NCI-H2029 (cell line): Measurements from ENCODE around the gene UBAP2L.

Source experiments
- DNase-seq: peaks from one replicate; lab custom pipeline; 2025; lab: John Stamatoyannopoulos, UW

UBAP2L gene

DNA sequence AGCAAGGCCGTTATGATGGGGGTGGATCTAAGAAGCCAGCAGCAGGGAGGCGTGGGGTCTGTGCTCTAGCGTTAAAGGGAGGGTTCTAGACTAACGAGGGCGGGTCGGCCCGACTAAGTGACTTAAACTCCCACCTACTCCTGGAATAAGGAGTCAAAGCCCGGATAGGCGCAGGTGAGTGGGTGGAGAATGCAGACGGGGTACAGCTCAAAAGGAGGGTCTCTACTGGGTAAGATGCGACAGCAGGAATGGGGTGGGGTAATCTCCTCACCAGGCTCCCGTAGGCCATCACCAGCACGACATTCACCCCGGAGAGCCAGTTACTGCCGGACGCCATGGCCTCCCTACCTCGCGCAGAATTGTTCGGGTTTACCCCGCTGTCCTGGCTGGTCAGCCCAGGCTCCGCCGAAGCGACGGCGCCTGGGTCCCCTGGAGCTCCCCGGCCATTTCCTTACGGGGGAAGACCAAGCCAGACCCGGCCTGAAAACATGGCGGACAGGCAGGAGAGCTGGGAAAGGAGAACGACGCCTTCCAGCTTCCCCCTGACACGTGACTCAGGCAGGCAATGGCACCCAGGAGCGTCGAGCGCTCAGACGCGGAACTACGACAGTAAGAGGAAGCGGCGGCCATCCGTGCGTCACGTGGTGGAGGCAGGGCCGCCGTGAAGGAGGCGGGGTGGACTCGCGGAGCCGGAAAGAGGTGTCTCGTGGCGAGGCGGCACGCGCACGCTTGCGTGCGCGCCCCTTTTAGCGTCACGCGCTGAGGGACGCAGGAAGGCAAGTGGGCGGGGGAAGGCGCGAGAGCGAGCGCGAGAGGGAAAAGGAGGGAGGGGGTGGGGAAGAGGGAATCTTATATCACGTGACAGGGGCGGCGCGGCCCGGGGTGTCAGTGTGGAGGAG, at the start of gene UBAP2L:
Gene UBAP2L (plus strand): TSS at position 885 of the 899 bp plus-strand sequence. CDS start 4,169 bp downstream, outside the sequence.
- DNase-seq: peak; percentile 99

- no peak for DNase-seq
These were observed 49.6 kb upstream of the UBAP2L start for GRCh38 chr1:154171223-154171583.

GRCh38 chr1:154171880-154172279, 48.9 kb upstream of the UBAP2L start:
- no peak for DNase-seq

GRCh38 chr1:154174654-154175053, 46.1 kb upstream of the UBAP2L start:
- no peak for DNase-seq

DNA sequence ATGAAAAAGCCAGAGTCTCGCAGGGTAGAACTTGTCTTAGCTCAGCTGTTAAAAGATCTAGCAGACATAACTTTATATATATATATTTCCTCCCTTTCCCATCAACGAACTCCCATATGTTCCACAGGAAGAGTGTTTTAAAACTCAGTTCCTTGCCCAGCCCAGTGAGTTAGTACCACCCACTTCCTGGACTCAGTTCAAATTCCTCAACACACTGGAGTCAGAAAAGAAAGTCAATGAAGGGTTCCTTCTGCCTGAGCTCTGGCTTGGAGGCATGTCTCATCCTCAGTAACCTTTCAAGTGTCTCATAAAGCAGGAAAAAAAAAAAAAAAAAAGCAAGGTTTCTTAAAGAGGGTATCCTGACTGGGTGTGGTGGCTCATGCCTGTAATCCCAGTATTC, 44.4 kb upstream of the UBAP2L start:
- no peak for DNase-seq

DNA sequence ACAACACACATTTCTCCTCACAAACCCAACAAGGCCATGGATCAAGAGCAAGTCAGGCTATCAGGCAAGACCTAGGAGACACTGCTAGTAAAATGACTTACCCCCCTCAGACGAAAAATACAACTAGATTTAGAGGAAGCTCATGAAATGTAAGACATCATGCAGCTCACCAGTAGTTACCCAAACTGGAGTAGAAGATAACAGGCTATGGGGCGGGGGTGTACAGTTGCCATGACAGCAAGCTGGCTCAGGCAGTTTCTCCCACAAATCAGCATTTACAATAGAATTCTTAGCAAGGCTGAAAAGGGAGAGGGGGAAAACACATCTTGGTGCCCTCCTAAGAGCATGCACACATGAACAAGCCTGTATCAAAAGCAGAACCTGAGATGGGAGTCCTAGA, 42.7 kb upstream of the UBAP2L start:
- no peak for DNase-seq

GRCh38 chr1:154178911-154179811, 41.6 kb upstream of the UBAP2L start:
- no peak for DNase-seq

DNA sequence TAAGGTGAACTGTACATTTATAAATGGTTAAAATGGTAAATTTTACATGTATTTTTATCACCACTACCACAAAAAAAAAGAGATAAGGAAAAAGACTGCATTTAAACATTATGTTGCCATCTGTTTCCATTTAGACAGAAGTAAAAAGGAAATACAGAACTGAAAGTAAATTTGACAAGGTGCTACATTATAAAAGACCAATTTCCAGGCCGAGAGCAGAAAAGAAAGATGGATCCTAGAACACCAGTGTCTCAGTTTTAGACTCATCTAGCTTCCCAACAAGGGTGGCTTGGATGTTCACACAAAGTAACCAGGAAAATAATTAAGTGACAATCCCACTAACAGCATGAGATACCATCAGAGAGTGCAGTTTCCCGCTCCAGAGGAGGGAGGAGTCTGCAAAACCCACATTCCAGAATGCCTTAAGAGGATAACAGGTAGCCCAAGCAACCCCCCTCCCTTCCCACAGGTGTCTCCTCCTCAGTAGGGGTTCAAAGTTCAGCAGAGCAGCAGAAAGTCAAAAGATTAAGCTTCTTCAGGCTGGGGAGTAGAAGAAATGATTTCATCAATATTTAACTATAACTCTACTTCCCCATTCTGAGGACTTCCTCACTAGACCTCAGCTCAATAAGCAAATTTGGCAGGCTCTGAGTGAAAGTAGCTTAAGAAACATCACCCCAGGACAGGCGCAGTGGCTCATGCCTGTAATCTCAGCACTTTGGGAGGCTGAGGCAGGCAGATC, 40.6 kb upstream of the UBAP2L start:
- no peak for DNase-seq

DNA sequence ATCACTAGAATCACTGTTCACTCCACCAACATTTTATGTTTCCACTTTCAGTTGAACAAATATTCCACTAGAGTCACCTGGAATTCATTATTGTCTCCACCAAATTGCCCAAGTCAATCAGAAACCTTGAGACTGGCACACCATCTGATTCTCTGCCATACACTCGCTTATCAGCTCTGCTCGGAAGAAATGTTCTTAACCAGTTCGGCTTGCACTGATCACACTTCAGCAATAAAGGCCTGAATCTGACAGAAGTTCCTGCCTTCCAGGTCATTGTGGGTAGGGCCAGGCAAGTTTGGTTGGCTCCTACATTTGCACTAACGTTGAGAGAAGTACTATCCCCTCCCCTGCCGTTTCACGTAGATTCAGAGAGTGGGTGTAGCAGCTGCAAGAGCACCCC, 38.8 kb upstream of the UBAP2L start:
- DNase-seq: no peak

DNA sequence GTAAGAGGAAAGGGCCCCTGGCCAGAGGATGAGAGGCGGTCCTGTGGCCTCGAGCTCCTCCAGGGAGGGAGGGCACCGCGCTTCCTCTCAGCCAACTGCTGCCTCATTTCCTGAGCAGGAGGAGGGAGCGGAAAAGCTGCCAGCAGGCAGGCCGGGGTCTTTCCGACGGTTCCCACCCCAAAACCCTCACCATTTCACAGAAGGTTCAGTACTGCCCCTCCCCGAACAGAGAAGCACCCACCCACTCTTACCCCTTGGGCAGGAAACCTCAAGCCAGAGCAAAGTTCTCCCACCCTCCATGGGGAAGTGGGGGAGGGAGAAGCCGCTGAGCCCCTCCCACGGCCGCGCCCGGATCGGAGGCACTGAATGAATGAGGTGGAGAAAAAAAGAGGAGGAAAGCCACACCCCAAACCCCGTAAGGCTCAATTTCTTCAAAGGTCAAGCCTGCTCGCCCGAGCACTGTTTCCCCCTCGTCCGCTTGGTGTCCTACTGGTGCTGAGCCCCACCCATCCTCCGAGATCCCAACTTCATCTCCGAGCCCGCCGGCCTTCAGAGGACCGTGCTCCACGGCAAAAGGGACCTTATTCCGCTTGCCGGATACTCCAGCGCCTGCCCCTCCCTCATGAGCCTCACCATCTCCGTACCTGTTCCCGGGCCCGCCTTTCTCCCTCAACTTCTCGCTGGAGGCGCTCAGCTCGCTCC, 38.3 kb upstream of the UBAP2L start:
- DNase-seq: peak; percentile 33

DNA sequence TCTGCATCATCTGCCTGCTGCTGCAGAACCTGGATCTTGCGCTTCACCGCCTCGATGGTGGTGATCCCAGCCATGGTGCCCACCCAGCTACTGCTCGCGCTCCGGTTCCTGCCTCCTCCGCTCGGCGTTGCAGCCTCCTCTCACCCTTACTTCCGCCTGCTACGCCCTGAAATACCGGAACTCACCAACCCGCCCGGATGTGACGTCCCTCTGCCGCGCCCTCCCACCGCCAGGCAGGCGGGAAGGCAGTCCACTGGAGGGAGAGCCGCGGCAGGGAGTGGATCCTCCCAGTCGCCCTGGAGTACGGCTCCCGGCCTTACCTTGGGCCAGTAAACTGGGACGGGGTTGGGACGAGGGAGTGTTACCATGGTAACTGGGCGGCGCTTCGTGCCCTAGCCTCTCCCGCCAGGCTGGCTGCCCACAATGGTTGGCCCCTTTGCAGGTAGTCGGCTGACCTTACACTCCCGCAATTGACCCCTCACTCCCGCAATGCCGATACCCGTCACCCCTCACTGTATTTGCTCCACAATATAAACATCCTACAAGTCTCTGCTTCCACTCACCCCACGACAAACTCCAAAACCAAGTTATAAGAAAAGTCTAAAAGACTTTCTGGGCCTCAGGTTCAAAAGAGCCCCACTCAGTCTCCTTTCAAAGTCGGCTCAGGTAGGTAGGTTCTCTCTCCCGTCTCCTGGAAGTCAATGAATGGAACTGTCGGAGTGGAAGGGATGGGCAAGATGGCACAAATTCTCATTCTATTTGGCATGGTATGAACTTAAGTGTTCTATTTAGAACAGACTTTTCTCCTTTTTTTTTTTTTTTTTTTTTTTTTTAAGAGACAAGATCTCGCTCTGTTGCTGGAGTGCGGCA, 37.5 kb upstream of the UBAP2L start:
- peak; percentile 97 for DNase-seq

GRCh38 chr1:154186177-154186576, 34.6 kb upstream of the UBAP2L start:
- DNase-seq: peak; percentile 63

DNA sequence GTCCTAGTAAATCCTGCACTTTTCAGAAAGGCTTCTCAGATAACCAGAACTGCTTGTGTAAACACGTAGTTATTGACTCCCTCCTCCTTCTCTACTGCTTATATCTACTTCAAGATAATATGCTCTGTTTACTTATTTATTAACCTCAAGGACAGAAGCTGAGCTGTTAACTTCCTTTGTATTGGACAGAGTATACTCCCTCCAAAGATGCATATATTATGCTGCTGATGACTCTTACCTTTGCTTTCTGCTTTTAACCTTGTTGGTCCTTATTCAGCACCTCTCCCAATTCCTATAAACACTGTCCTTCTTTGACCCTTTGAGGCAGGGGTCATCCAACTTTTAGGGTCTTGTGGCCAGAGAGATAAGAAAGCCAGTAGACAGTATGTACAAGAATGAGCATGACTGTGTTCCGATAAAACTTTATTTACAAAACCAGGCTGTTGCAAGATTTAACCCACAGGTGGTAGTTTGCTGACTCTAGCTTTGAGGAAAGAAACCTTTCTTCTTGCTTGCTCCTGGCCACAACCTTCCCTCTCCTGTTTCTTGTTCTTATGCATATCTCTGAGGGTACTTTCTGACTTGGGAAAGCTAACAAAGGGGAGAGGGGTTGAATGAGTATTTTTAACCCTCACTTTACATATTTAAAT, 33.8 kb upstream of the UBAP2L start:
- peak; percentile 17 for DNase-seq

DNA sequence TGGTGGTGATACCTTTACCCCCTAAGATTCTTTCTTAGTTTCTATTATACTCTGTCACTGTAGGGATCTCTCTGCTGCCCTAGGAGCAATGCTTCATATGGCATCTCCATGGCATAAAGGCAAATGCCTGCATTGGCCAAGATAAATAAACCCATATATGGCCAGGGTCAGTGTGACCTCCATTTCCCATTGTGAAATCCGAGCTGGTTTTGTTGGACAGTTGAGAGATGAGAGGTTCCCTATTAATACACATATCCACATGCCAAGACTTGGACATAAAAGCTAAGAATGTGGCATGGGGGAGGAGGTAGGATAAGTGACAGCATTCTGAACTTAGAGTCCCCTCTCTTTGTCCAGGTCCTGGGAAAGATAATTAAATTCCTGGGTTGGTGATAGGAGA, 30.2 kb upstream of the UBAP2L start:
- no peak for DNase-seq

DNA sequence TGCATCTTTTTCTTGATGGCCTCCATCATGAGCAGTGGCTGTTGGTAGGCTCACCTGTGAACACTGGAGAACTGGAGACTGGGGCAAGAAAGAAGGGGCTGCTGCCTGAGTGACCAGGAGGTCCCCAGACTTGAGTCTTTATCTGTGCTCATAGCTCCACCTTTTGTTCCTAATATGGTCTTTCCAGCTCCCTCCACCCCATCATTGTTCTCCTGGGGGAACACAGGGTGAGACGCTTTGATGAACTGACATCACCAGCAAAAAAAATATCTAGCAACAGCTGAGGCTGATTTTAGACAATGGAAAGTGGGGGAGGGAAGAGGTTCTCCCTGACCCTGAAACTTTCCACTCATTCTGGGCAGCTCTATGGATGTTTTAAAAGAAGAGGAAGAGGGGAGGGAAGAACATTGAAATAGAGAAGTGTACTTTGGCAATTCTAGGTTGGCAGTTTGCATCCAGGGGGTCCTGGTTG, 28.7 kb upstream of the UBAP2L start, which contains the start of gene TPM3:
Gene TPM3 (minus strand): TSS at position 111 of the 472 bp plus-strand sequence. CDS start 82 bp downstream, at position 29.
- DNase-seq: no peak

DNA sequence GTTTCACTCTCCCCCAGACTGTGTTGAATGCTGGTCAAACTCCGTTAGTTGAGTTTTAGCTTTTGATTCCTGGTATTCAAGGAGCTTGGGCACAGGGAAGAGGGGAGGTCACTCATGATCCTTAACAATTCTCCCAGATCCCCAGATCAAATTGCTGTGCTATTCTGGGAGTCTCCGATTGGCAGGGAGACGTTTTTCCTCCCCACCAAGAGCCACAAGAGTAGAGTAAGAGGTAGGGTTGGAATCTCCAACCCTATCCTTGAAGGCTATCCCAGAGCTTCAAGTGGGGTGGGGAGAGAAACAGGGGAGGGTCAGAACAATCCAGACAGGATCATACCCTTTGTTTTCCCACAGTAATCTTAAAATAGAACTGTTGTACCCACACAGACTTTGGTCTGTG, 28.3 kb upstream of the UBAP2L start:
- DNase-seq: no peak

GRCh38 chr1:154193821-154194220, 26.9 kb upstream of the UBAP2L start:
- peak; percentile 91 for DNase-seq

- DNase-seq: no peak
These were observed 21.8 kb upstream of the UBAP2L start for GRCh38 chr1:154198756-154199562.

DNA sequence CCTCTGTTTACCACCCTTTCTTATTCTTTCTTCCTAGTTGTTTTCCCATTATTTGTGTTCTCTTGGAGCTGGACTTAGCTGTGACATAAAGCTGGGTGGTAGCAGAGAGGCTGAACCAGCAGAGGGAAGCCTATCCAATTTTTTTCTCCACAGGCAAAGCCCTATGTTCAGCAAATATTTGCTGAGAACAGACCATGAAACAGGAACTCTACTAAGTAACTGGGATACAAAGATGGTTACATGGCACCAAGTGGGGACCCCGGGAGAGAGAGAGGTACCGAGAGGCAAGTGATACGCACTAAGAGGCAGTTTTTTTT, 21.2 kb upstream of the UBAP2L start:
- no peak for DNase-seq
